ENCODE measurements around the gene MTUS2.

MTUS2 gene

GRCh38 chr13:29022968-29023367 lies 202.8 kb downstream of the MTUS2 start:
- no peak for DNase-seq (ENCODE audit: low spot score)

GRCh38 chr13:29024783-29025182 lies 204.6 kb downstream of the MTUS2 start:
- DNase-seq (ENCODE audit: low spot score): no peak

GRCh38 chr13:29028868-29029267 lies 208.7 kb downstream of the MTUS2 start:
- DNase-seq (ENCODE audit: low spot score): no peak

- DNase-seq (ENCODE audit: low spot score): no peak
Measured at GRCh38 chr13:29038700-29039099, 218.6 kb downstream of the MTUS2 start.

- no peak for DNase-seq (ENCODE audit: low spot score)
Measured at GRCh38 chr13:29039212-29039611, 219.1 kb downstream of the MTUS2 start.

GRCh38 chr13:29046588-29046987 lies 226.4 kb downstream of the MTUS2 start:
- DNase-seq (ENCODE audit: low spot score): no peak

GRCh38 chr13:29049524-29049923 lies 229.4 kb downstream of the MTUS2 start:
- no peak for DNase-seq (ENCODE audit: low spot score)

- DNase-seq (ENCODE audit: low spot score): no peak
Measured at GRCh38 chr13:29050719-29051118, 230.6 kb downstream of the MTUS2 start.

GRCh38 chr13:29059800-29060199 lies 239.7 kb downstream of the MTUS2 start:
- DNase-seq (ENCODE audit: low spot score): no peak

GRCh38 chr13:29065142-29065541 lies 245.0 kb downstream of the MTUS2 start:
- DNase-seq (ENCODE audit: low spot score): no peak

GRCh38 chr13:29067306-29067945 lies 247.3 kb downstream of the MTUS2 start:
- peak; percentile 42 for DNase-seq (ENCODE audit: low spot score)

- DNase-seq (ENCODE audit: low spot score): no peak
Measured at GRCh38 chr13:29073755-29074154, 253.6 kb downstream of the MTUS2 start.

- DNase-seq (ENCODE audit: low spot score): no peak
Measured at GRCh38 chr13:29077051-29077813, 257.1 kb downstream of the MTUS2 start.

GRCh38 chr13:29081036-29081435 lies 260.9 kb downstream of the MTUS2 start:
- DNase-seq (ENCODE audit: low spot score): no peak

- no peak for DNase-seq (ENCODE audit: low spot score)
Measured at GRCh38 chr13:29081697-29082440, 261.7 kb downstream of the MTUS2 start.

GRCh38 chr13:29099781-29100406 lies 279.8 kb downstream of the MTUS2 start:
- no peak for DNase-seq (ENCODE audit: low spot score)

- no peak for DNase-seq (ENCODE audit: low spot score)
Measured at GRCh38 chr13:29100758-29101157, 280.6 kb downstream of the MTUS2 start.

GRCh38 chr13:29101409-29101808 lies 281.3 kb downstream of the MTUS2 start:
- no peak for DNase-seq (ENCODE audit: low spot score)

GRCh38 chr13:29101905-29102304 lies 281.8 kb downstream of the MTUS2 start:
- no peak for DNase-seq (ENCODE audit: low spot score)

- no peak for DNase-seq (ENCODE audit: low spot score)
Measured at GRCh38 chr13:29103065-29103800, 283.1 kb downstream of the MTUS2 start.

- DNase-seq (ENCODE audit: low spot score): no peak
Measured at GRCh38 chr13:29104461-29104860, 284.3 kb downstream of the MTUS2 start.

GRCh38 chr13:29105779-29106178 lies 285.6 kb downstream of the MTUS2 start:
- DNase-seq (ENCODE audit: low spot score): no peak
